RWPE2 (cell line): ENCODE results near the gene GPR63.

Experiments used
- ATAC-seq: fragments of 200-7000 bp; cut with Tn5 transposase; 3 replicates; pipeline ENCODE4 v1.9.1; 2021; ENCODE audit warnings: low read depth
- DNase-seq: peaks from one replicate; pipeline ENCODE4 v3.0.0-alpha.2; 2020; ENCODE audit warnings: low spot score
- H3K27ac ChIP-seq: fragments of 450-650 bp; 2 replicates; pipeline ENCODE4 v1.5.1; 2017; ENCODE audit warnings: mild to moderate bottlenecking; ENCODE audit not compliant: poor library complexity, severe bottlenecking
- H3K27me3 ChIP-seq: fragments of 250-450 bp; sonication (Bioruptor Pico); 2 replicates; pipeline ENCODE4 v1.5.1; 2021; ENCODE audit warnings: mild to moderate bottlenecking, moderate library complexity; ENCODE audit not compliant: insufficient read depth, poor library complexity, severe bottlenecking
- H3K36me3 ChIP-seq: fragments of 250-450 bp; sonication (Bioruptor Pico); 2 replicates; pipeline ENCODE4 v1.5.1; 2020; ENCODE audit warnings: low read depth, mild to moderate bottlenecking, moderate library complexity
- H3K4me1 ChIP-seq: fragments of 250-450 bp; sonication (Bioruptor Pico); 2 replicates; pipeline ENCODE4 v1.5.1; 2021; ENCODE audit warnings: mild to moderate bottlenecking, moderate library complexity; ENCODE audit not compliant: insufficient read depth, poor library complexity, severe bottlenecking
- H3K4me3 ChIP-seq: fragments of 250-450 bp; sonication (Bioruptor Pico); 2 replicates; pipeline ENCODE4 v1.5.1; 2021; ENCODE audit warnings: mild to moderate bottlenecking, moderate library complexity; ENCODE audit not compliant: severe bottlenecking
- H3K9me3 ChIP-seq: fragments of 250-450 bp; sonication (Bioruptor Pico); 2 replicates; pipeline ENCODE4 v1.5.1; 2021; ENCODE audit warnings: mild to moderate bottlenecking, moderate library complexity; ENCODE audit not compliant: severe bottlenecking
- TF ChIP-seq, protein P1 (sequence below): fragments of 450-650 bp; IDR thresholded peaks from one replicate; pipeline ENCODE4 v1.5.1; 2017; ENCODE audit warnings: mild to moderate bottlenecking, moderate library complexity; ENCODE audit not compliant: poor library complexity, severe bottlenecking

Gene GPR63

DNA sequence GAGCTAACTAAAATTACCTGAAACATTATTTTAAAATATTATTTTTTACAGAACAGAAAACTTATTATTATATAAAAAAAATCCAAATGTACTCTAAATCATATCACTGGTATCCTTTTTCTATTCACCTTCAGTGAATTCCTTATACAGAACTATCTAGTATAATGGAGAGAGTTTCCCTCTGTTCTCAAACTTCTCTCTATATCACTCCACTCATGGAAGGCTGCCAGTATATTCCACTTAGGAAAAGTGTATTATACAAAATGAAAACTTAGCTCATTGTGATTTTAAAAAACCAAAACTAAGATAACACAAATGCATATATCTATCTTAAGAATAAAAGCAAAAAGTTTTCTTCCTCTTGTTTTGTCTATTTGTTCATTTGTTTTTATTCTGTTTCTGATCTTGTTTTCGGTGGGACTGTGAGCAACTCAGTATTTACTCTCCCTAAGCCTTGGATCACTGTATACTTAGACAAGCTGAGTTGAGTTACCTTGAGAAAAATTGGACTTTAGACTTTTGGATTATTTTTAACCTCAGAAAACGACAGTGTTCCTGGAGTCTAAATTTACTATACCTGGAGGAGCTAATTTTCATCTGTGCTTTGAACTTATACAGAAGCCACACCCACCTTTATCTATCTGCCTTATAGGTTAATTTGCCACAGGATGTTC lies 61.4 kb downstream of the GPR63 start:
- TF ChIP-seq, protein P1, sequence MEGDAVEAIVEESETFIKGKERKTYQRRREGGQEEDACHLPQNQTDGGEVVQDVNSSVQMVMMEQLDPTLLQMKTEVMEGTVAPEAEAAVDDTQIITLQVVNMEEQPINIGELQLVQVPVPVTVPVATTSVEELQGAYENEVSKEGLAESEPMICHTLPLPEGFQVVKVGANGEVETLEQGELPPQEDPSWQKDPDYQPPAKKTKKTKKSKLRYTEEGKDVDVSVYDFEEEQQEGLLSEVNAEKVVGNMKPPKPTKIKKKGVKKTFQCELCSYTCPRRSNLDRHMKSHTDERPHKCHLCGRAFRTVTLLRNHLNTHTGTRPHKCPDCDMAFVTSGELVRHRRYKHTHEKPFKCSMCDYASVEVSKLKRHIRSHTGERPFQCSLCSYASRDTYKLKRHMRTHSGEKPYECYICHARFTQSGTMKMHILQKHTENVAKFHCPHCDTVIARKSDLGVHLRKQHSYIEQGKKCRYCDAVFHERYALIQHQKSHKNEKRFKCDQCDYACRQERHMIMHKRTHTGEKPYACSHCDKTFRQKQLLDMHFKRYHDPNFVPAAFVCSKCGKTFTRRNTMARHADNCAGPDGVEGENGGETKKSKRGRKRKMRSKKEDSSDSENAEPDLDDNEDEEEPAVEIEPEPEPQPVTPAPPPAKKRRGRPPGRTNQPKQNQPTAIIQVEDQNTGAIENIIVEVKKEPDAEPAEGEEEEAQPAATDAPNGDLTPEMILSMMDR = no peak
- no peak for ATAC-seq
- H3K27me3 ChIP-seq = no peaks in the 10 kb centered on the region
- no peak overlapping the region for H3K4me3 ChIP-seq
- H3K36me3 ChIP-seq = no peaks in the 10 kb centered on the region
- no peak for DNase-seq
- H3K27ac ChIP-seq = no peak overlapping the region
- no peaks in the 10 kb centered on the region for H3K9me3 ChIP-seq
- H3K4me1 ChIP-seq = no peaks in the 10 kb centered on the region

DNA sequence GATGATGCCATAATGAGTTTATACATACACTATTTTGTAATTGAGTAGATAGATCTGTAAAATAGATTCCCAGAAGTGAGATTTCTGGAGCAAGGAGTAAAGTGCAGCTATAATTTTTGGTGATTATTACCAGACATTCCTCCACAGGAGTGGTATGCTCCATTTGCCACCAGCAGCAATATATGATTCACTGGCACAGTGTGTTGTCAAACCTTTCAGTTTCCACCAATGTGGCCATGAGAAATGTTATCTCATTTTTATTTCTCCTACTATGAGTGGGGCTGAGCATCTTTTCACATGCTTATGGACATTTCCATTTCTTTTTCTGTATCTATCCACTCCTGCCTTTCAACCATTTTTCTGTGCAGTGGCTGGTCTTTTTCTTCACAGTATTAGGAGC lies 70.5 kb downstream of the GPR63 start:
- DNase-seq (no peak), ATAC-seq (no peak)
- H3K27ac ChIP-seq = no peak overlapping the region
- H3K4me1 ChIP-seq = no peaks in the 10 kb centered on the region
- H3K4me3 ChIP-seq = no peak overlapping the region
- H3K9me3 ChIP-seq = no peaks in the 10 kb centered on the region
- TF ChIP-seq, protein P1 = no peak
- H3K27me3 ChIP-seq = peaks cover 3% of the 10 kb centered on the region
- no peaks in the 10 kb centered on the region for H3K36me3 ChIP-seq

GRCh38 chr6:96762599-96762998 lies 74.7 kb downstream of the GPR63 start:
- DNase-seq = no peak
- H3K4me3 ChIP-seq = no peak overlapping the region

DNA sequence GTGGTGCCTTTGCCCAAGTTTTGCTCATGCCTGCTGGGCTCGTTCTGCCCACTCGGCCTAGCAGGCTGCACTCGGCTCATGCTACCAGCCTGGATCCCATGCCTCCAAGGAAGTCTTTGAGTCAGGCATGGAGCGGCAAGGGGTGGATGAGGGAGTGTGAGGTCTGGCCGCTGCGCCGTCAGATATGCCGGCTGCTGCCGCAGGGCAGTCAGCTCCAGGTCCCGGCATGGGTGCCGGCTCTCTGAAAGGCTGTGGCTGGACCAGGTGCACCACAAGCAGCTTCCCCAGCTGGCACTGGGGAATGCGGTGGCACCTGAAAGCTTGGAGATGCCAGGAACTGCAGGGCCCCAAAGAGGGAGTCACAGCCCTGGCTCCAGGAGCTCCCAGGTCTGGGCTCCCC lies 75.5 kb downstream of the GPR63 start:
- Histone ChIP-seq H3K4me3 (no peak overlapping the region), H3K4me1 (no peaks in the 10 kb centered on the region), H3K27me3 (peaks cover 3% of the 10 kb centered on the region), H3K36me3 (no peaks in the 10 kb centered on the region), H3K9me3 (no peaks in the 10 kb centered on the region), H3K27ac (no peak overlapping the region)
- ATAC-seq = no peak
- DNase-seq = no peak
- TF ChIP-seq, protein P1 = no peak

More at GRCh38 chr6:96762599-96762998, 74.7 kb downstream of the GPR63 start:
- Histone ChIP-seq H3K27ac (no peak overlapping the region), H3K4me1 (no peaks in the 10 kb centered on the region), H3K9me3 (no peaks in the 10 kb centered on the region), H3K27me3 (peaks cover 3% of the 10 kb centered on the region), H3K36me3 (no peaks in the 10 kb centered on the region)
- TF ChIP-seq, protein P1 = no peak
- no peak for ATAC-seq

DNA sequence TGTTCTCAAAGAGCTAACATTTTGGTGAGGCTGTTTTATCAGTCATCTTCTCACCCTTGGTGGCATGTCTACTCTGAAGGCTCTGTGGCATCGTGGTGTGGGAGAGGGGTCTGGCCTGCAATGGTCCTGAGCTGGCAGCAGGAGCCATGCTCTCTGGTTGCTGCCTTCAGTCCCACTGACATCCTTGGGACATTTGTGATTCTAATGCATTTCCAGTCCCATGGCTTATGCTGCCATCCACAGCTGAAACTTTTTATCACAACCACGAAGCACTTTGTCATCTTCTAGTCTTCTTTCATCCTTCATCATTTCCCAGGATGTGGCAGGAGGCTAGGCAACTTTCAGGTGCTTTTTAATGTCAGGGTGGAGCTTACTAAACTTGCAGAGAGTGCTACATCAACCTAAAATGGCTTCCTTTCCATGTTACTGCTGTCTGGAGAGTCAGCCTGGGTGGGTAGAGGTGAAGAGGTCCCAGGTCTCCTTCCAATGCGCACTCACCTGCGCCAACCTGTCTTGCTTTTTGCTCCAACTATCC lies 77.1 kb downstream of the GPR63 start:
- peaks cover 3% of the 10 kb centered on the region for H3K27me3 ChIP-seq
- H3K4me1 ChIP-seq = no peaks in the 10 kb centered on the region
- TF ChIP-seq, protein P1 = no peak
- H3K9me3 ChIP-seq = no peaks in the 10 kb centered on the region
- H3K36me3 ChIP-seq = no peaks in the 10 kb centered on the region
- ATAC-seq (no peak), DNase-seq (no peak)
- H3K27ac ChIP-seq = no peak overlapping the region
- no peak overlapping the region for H3K4me3 ChIP-seq
